ENCODE data around the gene NHS.

DNA sequence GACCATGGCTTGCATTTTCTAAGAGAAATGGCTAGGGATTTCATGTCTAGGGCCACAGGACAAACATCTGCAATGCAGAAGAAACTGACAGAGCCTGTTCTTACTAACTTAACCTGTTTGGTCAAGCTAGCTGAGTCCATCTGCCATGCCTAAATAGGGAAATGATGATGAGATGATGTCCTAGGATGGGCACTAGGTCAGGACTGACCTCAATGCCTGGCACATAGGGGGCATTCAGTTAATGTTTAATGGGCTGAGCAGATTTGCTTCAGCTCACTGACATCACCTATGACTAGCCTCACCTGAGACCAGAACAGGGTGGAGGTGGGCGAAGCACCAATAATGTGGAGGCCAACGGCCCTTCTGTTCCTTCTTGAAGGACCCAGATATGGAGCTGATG, 188.1 kb downstream of the NHS start:
- TF ChIP-seq, protein P1, sequence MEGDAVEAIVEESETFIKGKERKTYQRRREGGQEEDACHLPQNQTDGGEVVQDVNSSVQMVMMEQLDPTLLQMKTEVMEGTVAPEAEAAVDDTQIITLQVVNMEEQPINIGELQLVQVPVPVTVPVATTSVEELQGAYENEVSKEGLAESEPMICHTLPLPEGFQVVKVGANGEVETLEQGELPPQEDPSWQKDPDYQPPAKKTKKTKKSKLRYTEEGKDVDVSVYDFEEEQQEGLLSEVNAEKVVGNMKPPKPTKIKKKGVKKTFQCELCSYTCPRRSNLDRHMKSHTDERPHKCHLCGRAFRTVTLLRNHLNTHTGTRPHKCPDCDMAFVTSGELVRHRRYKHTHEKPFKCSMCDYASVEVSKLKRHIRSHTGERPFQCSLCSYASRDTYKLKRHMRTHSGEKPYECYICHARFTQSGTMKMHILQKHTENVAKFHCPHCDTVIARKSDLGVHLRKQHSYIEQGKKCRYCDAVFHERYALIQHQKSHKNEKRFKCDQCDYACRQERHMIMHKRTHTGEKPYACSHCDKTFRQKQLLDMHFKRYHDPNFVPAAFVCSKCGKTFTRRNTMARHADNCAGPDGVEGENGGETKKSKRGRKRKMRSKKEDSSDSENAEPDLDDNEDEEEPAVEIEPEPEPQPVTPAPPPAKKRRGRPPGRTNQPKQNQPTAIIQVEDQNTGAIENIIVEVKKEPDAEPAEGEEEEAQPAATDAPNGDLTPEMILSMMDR (IDR thresholded peaks at IDR 0.05; ENCODE audit: low read depth, low read length, poor library complexity, severe bottlenecking): no peak
- TF ChIP-seq EZH2phosphoT487 (IDR thresholded peaks at IDR 0.05; ENCODE audit: borderline replicate concordance, low read length): no peak

All from DOHH2 (cell line).